Right hindlimb (tissue), 1 donor: ENCODE measurements around the gene TRMT112.

Experiments
- DNase-seq: peaks from one replicate; pipeline ENCODE4 v3.0.0-alpha.2; 2018

TRMT112 gene

DNA sequence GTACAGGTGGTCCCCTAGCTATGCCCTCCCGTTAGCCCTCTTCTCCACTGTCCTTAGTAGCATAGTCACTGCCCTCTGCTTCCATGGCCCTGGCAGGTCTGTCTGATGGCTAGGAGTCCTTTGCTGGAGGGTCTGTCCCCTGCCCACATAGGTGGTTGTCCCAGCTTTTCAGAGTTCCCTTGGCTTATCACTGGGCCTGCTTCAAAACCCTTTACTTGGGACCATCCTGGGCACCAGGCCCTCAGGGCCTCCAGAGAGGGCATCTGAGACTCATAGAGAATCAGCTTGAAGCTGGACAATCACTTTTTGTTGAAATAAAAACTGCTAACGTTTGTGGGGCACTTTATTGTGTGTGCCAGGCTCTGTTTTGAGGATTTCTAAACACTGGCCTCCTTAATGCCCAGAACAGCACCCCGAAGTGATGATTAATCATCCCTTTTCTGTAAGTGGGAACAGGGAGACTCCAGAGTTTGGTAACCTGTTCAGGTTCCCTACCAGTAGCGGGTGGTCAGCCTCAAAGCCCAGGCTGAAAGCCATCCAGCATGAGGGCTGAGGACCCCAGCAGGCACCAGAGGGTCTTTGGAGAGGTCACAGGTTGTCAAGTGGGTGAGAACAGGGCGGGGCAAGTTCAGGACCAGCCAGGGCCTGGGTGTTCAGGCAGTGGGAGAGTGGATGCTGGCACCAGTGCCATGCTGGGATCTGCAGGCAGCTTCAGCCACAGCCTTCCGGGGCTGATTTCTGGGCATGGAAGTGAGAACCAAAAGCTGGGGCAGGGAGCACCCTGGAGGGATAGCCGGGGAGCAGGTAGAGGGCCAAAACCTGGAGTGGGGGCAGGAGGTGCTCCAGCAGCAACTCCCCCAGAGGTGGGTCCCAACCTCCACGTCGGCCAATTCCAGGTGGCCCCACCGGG, 26.8 kb downstream of the TRMT112 start:
- DNase-seq: no peak

DNA sequence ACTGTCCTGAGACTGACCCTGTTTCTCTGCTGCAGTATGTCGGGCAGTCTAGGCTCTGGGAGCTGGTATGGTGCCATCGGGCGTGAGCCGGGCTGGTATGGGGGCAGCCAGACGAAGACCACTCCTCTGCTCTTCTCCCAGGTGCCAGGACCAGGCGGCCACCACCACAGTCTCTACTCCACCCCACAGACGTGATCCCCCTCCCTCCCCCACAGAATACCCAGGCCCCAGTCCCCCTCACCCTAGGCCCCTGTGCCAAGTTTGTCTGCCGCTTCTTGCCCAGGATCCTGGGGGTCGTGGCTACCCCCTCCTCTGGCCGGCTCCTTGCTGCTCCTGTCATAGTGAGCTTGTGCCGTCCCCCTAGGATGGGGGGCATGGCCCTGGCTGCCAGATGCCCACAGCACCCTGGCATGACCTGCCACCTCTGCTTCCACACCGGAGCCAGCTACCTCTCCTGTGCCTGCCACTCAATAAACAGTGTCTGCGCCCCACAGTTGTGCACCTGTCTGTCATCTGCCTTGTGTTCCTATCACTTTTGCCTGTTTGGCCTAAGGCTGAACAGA, 28.3 kb downstream of the TRMT112 start:
- no peak for DNase-seq

DNA sequence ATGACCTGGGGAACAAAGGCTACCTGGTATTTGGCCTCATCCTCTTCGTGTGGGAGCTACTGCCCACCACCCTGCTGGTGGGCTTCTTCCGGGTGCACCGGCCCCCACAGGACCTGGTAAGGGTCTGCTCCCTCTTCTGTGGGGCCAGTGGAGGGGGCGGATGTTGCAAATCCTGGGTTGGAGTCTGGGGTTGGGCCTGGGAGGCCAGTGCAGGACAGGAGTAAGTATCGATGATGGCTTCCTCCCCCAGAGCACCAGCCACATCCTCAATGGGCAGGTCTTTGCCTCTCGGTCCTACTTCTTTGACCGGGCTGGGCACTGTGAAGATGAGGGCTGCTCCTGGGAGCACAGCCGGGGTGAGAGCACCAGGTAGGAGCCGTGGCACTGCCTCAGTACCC, 29.0 kb downstream of the TRMT112 start:
- no peak for DNase-seq

DNA sequence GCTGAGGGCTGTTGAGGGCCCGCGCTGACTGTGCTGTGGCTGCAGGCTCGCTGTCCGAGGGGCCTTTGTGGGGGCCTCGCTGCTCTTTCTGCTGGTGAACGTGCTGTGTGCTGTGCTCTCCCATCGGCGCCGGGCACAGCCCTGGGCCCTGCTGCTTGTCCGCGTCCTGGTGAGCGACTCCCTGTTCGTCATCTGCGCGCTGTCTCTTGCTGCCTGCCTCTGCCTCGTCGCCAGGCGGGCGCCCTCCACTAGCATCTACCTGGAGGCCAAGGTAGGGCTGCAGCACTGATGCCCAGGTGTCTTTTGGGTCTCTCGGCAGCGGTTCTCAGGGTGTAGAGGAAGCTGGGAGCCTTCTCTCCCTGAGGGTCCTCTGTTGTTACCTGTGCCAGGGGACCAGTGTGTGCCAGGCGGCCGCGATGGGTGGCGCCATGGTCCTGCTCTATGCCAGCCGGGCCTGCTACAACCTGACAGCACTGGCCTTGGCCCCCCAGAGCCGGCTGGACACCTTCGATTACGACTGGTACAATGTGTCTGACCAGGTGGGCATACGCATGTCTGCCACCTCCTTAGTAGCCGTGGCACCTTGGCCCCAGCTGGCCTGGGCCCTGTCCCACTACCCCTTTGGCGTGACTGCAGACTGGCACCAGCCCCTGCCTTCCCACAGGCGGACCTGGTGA, 29.5 kb downstream of the TRMT112 start:
- no peak for DNase-seq

DNA sequence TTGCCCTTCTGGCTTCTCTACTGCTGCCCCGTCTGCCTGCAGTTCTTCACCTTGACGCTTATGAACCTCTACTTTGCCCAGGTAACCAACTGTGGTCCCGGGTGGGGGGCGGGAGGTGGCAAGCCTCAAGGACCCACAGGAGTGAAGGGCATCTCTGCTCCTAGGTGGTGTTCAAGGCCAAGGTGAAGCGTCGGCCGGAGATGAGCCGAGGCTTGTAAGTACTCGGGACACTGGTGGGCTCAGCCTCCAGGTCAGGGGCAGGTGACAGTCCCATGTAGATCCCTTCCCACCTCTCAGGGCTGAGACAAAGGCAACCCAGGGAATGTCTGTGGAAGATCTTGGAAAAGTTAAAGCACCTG, 30.6 kb downstream of the TRMT112 start:
- DNase-seq: no peak

DNA sequence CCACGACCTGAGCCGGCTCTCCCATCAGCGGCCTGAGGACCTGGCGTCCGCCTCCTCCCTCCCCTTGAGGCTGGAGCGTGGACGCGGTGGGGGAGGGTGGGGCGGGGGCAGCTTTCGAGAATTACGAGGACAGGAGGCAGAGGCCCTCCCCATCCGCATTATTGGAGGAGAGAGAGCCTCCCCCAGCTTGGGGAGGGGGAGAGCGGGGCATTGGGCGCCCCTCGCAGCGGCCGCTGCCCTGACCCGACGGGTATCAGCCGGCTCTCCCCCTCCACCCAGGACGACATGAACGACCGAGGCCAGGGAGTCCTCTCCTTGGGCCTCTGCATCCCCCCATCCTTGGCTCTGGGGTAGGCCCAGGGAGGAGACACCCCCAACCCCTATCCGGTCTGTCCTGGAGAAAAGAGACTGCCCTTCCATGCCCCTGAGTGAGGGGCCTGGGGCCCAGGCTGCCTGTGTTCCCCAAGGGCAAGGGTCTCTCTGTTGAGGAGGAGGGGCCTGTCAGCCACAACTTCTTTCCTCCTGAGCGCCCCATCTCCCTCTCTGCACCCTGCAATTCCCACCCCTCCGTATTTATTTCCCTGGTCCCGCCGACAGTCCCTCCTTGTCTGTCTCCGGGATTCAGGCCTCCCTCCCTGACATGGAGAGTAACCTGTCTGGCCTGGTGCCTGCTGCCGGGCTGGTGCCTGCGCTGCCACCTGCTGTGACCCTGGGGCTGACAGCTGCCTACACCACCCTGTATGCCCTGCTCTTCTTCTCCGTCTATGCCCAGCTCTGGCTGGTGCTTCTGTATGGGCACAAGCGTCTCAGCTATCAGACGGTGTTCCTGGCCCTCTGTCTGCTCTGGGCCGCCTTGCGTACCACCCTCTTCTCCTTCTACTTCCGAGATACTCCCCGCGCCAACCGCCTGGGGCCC, 31.2 kb downstream of the TRMT112 start:
- no peak for DNase-seq

DNA sequence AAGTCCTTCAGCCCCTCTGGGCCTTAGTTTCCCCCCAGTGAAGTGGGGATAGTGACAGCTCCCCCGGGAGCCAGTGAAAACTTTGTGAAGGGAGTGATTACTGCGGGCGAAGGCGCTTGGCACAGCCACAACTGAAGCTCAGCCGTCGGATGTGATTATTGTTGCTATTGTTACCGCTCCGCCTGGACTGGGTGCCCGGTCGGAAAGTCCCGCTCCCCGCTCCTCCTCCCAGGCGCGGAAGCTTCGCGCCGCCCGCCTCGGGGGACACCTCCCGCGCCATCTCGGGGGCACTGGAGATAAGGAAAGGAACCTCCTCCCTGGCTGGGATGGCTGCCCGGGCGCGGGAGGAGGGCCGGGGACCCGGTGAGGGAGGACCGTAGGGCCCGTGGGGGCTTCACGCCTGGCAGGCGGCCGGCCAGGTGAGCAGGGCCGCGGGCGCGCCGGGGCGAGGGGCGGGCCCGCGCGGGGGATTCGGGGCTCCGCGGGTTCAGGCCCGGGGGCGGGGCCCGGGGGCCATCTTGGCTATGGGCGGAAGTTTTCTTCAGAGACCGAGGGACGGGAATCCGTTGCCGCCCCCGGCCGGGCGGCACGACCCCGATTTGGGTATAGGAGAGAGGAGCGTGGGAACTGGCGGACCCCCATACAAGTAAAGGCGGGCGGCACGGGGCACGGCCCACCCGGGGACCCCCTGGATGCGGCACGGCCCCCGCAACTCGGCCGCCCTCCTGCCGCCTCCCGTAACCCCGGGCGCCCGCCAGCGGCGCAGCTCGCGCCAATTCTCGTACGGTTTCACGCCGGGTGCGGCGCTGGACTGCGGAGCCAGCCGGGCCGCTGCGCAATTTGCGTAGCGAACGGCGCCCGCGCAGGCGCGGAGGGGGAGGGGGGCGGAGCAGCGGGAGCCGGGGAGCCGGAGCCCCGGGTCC, 32.1 kb downstream of the TRMT112 start, which contains the start of gene GPR137:
TSS of gene GPR137 (plus strand) at position 887 of the 923 bp plus-strand sequence. CDS start 677 bp downstream, outside the sequence.
- peak; percentile 92 for DNase-seq

DNA sequence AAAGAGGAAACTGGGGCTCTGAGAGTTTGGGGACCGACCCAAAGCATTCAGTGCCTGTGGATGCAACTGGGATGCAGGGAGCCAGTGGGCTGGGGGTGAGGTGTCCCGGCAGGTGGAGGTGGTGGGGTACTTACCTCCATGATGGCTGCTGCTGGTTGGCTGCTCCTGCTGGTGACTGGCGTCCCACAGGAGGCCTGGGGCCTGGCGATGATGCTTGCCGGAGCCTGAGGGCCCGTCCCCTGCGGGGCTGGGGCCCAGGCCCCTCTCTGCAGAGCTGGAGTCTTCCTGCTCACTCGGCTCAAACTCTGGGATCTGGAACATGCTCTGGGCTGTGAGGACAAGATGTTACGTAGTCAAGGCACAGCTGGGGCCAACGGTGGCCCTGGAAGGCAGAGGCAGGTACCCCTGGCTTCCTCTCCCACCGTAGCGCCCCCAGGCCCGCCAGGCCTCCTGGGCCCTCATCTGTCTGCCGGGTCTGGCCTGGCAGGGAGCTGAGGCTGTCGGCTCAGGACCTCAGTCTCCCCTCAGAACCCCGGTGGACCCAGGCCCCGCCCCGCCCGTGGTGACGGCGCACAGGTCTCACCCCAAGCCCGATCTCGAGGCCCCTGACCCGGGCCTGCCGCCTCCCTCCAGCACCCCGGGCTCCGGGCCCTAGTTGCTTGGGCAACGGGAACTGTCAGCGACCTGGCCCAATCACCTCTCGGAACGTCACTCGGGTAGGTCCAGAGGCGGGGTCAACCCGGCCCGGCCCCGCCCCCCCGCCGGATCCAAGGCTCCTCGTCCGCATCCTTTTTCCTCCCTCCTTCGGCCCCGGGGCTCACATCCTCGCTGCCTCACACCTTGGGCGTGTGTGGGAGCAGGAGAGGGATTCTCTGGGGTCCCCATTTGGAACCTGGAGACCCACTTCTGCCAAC, 33.1 kb downstream of the TRMT112 start, which contains the start of gene BAD:
TSS of gene BAD (minus strand) at position 618 of the 914 bp plus-strand sequence. CDS start at position 321, 297 bp downstream.
- DNase-seq: peak; percentile 97

DNA sequence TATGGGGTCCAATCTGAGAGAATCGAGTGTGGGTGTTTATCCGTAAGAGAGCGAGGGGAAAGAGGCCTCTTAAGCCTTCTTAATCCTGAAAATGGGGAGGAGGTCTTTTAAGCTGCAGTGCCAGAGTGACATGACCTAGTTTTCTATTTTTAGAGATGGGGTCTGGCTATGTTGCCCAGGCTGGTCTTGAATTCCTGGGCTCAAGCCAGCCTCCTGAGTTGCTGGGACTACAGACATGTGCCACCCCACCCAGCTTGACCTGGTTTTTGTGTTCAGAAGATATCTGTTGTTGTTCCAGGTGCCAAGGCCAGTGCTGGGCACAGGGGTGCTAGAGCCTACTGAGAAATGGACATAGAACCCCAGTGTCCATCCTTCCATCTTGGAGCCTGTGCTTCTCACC, 34.3 kb downstream of the TRMT112 start:
- no peak for DNase-seq

DNA sequence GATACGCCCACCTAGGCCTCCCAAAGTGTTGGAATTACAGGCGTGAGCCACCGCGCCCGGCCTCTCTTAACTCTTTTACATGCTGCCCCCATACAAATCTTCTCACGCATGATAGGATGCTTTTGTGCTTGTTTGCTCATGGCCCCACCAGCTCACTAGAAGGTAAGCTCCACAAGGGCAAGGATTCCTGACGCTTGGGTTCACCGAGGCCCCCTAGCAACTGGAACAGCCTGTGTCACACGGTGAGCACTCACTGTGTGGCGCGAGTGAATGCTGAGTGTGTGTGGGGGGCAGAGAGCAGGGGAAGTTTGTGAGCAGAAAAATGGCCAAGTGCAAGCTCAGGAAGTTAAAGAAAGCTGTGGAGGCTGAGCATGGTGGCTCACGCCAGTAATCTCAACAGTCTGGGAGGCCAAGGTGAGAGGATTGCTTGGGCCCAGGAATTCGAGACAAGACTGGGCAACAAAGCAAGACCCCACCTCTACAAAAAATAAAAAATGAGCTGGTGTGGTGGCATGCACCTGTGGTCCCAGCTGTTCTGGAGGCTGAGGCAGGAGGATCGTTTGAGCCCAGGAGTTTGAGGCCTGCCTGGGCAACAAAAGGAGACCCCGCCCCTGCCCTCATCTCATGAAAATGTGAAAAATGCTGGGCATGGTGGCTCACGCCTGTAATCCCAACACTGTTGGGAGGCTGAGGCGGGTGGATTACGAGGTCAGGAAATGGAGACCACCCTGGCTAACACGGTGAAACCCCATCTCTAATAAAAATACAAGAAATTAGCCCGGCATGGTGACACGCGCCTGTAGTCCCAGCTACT, 35.2 kb downstream of the TRMT112 start:
- no peak for DNase-seq

DNA sequence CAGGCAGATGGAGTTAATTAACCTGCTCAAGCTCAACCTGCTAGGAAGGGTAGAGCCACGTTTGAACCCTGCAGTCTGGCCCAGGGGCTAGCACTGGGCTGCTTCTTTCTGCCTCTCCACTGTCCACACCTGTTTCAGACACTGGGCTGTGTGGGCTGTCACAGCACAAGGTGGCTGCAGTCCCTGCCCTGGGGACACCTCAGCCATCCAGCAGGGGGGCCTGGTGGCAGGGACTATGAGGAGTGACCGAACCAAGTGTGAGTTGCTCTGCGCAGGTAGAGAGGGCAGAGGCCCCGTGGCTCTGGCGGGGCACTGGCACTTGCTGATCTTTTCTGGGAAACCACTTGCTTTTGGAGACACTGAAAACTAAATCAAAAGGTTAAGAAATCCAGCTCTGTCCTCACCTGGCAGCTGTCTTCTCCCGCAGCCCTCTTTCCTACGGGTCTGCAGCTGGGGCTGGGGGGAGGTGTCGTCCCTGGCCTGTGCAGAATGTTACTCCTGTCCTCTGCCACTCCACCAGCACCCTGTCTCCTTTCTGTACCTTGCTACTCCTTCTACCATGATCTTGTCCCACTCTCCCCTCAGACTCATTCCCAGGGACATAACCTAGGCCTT, 38.7 kb downstream of the TRMT112 start:
- no peak for DNase-seq

DNA sequence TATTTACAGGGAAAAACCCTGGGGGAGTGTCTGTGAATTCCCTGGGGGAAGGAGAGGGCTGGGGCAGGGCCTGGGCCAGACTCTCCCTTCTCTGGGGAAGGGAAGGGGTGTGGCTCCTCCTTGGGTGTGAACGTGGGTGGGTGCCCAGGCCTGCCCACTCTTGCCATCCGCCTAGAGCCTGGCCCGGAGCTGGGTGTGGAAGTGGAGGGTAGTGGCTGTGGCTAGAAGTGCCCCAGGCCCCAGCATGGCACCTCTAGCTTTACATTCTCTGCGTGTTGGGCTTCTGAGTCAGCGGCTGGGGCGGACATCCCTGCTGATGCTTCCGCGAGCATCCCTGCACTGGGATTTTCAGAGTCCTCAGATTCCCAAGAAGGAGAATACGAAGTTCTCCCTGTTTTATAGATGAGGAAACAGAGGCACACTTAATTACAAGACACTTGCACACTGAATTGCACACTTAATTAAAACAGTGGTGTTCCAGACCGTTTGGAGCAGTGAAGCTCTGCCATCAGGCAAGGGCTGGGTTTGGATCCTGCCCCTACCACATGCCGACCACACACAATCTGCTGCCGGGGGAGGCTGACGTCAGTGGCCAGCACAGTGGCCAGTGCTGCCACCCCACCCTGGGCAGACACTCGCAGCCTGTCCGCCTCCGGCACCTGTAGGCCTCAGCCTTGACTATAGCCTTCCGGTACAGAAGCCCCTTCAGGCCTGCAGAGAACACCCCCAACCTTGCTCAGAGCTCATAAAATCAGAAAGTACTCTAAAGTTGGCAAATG, 40.5 kb downstream of the TRMT112 start:
- DNase-seq: no peak

DNA sequence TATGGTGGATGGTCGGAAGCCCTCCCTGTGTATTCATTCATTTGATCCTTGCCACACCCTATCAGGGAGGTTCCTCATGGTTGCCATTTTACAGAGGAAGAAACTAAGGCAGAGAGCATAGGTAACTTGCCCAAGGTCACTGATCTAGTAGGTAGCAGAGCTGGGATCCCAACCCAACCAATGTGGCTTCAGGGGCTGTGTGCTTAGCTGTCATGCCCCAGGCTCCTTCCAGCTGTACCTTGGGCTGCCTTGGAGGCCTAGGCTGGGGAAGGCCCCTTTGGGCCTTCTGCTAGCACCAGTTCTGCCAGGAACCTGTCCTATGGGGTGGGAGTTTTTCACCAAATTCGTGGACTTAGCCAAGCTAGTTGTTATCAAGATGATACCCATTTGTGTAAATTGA, 41.5 kb downstream of the TRMT112 start:
- DNase-seq: no peak

DNA sequence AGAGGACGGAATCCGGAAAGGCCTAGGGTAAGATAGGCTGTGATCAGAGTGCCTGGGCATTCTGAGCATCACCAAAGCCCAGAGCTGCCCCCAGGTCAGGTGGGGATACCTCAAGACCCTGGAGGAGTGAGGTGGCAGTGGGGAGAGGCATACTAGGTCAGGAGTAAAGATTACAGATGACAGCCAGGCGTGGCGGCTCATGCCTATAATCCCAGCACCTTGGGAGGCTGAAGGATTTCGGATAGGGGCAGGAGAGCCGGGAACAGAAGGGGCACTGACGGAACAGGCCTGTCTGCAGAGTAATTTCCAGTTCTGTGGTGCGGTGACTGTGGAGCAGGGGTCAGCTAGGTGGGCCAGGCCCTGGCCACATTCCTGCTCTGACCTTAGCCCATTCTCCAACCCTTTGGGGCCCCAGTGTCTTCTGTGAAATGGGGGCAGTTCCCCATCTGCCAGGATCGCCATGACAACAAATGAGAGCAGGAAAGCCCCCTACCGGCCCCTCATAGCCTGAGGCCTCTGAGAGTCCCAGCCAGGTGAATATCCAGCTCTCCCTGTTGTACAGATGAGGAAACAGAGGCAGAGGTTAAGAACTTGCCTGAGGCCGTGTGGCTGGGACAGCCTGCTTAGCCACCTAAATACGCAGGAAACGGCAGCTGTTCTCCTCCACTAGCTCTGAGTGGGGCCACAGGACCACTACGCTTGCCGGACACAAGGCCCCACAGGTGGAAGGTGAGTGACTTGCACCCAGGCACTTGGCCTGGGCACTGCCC, 42.1 kb downstream of the TRMT112 start:
- DNase-seq: no peak

DNA sequence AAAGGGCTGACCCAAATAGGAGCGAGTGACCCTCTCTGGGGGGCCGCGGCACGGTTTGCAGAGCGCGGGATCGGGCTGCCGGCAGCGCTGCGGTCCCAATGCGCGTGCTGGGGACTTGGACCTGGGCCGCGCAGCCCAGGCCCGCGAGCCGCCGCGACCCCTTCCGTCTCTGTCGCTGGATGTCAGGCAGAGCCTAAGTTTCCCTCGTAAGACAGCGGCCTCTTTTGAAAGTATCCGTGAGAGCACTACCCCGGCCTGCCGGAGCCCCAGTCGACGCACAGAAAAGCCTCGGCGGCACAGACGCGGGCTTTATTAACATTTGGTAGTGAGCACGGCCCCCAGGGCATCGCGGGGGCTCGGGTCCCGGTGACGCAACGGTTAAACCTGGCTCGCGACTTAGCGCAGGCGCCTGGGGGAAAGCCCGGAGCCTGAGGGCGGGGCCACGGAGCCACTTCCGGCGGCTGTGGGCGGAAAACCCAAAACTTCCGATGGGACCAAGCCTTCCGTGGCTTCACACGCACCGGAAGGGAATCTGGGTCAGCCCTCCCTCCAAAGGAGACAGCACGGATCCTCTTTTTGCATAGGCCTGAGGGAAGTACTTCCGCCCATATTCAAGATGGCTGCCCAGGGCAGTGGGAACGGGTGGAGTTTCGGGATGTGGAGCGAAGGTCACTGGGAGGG, 47.7 kb downstream of the TRMT112 start:
- DNase-seq: peak; percentile 99

DNA sequence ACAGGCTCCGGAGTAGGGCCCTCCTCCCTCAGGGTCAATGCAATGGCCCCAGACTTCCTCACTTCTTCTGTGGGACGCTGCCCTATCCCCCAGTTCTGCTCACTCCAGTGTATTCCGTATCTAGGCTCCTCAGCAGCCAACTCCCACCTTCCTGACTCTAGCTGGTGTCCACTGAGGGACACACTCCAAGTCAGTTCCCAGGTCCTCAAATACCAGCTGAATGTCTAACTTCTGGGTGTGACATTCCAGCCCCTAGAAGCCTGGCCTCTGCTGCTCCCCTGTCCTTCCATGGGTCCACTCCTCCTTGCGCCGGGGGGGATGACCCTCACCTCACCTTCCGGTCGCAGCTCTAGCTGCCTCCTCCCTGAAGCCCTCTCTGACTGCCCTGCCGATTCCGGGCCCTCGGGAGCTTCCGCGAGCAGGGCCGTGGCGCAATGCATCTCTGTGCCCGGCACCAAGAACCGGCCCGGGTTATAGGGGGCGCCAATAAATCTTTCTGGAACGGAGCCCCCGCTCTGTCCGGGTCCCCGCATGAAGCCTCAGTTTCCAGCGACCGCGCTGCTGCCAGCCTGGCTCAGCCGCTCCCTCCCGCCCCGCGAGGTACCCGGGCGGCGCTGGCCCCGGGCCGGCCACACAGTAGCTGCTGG, 48.3 kb downstream of the TRMT112 start:
- no peak for DNase-seq
